ENCODE results near the gene NEK11. TPM values are rescaled to one million over a fixed set of nuclear protein-coding genes. Genes with fewer than 3 reads are reported as not detected.
"Not testable (repeated sequence)": the region's sequence is repeated elsewhere in the genome, so short reads cannot be mapped to it uniquely, and the experiment has no call there.

The NEK11 gene
- total RNA-seq, 4 donors from 2014 or later = 2.3 to 25.2 (median 8.4) TPM

DNA sequence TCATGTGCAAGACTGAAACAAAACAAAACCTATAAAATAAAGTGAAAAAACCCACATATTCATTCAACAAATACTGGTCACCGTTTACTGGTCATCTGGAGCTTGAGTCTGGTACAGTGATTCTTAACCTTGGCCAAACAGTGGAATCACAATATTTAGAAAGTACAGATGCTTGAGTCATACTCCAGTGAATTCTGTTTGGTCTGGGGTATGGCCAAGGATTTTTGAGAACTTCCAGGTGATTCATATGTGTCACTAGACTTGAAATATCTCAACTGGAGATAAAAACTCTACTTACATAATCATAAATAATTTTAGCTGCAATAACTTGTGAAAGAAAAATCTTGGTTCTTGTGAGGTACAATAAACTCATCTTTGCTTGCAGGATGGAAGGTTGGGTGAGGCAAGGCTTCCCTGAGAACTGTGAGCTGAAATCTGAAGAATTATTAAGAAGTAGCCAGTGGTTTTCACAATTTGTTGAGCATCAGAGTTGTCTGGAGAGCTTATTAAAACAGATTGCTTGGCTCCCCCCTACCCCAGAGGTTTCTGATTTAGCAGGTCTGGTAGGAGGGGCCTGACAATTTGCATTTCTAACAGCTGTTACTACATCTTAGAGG is 9.6 kb downstream of the NEK11 start:
- Histone ChIP-seq H3K27me3 (no peaks in the 10 kb centered on the region), H3K4me3 (no peak overlapping the region), H3K27ac (no peak overlapping the region), H3K36me3 (no peaks in the 10 kb centered on the region), H3K9me3 (no peaks in the 10 kb centered on the region), H3K4me1 (no peaks in the 10 kb centered on the region)
- TF ChIP-seq POLR2A (IDR thresholded peaks at IDR 0.05) = no peak
- TF ChIP-seq, protein P1, sequence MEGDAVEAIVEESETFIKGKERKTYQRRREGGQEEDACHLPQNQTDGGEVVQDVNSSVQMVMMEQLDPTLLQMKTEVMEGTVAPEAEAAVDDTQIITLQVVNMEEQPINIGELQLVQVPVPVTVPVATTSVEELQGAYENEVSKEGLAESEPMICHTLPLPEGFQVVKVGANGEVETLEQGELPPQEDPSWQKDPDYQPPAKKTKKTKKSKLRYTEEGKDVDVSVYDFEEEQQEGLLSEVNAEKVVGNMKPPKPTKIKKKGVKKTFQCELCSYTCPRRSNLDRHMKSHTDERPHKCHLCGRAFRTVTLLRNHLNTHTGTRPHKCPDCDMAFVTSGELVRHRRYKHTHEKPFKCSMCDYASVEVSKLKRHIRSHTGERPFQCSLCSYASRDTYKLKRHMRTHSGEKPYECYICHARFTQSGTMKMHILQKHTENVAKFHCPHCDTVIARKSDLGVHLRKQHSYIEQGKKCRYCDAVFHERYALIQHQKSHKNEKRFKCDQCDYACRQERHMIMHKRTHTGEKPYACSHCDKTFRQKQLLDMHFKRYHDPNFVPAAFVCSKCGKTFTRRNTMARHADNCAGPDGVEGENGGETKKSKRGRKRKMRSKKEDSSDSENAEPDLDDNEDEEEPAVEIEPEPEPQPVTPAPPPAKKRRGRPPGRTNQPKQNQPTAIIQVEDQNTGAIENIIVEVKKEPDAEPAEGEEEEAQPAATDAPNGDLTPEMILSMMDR (IDR thresholded peaks at IDR 0.05) = no peak
- no peak for DNase-seq
- intact Hi-C loops (cut with DNase I; ENCODE audit: low total_unique reads) = no loop called here

DNA sequence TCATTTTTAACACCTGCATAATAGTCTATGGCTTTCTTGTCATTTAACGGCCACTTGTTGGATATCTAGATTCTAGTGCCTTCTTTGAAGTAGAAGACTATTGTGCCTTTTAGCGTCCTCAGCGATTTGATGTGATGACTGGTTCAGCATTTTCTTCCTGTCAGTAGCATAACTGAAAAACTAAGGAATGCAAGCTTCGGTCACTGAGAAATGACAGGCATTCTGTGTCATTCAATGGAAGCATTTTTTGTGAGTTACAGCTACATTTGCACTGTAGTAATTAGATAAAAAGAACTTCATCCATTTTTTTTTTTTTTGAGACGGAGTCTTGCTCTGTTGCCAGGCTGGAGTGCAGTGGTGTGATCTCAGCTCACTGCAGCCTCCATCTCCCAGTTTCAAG is 10.3 kb downstream of the NEK11 start:
- no peak for DNase-seq
- no peak for TF ChIP-seq POLR2A (IDR thresholded peaks at IDR 0.05)
- TF ChIP-seq, protein P1 (IDR thresholded peaks at IDR 0.05) = no peak
- Histone ChIP-seq H3K27ac (no peak overlapping the region), H3K36me3 (no peaks in the 10 kb centered on the region), H3K4me3 (no peak overlapping the region), H3K4me1 (no peaks in the 10 kb centered on the region), H3K9me3 (no peaks in the 10 kb centered on the region), H3K27me3 (no peaks in the 10 kb centered on the region)
- intact Hi-C loops (cut with DNase I; ENCODE audit: low total_unique reads) = no loop called here

DNA sequence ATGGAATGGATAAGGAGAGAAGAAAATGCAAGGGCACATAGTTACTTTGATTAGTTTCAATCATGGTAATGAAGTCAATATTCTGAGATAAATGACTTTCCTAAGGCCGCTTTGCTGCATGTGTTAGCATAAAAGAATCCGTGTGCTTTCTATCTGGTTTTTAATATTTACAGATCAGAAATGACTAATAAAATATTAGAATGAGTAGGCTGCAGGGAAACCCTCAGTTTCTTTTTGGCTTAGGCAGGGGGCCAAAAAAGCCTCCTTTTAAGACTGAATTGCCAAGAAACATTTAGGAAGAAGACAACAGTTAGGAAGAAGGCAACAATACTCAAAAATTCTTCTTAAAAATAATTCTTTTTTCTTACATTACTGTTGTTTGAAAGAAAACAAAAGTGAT is 11.6 kb downstream of the NEK11 start:
- Histone ChIP-seq H3K9me3 (no peaks in the 10 kb centered on the region), H3K27me3 (no peaks in the 10 kb centered on the region), H3K27ac (no peak overlapping the region), H3K36me3 (no peaks in the 10 kb centered on the region), H3K4me1 (no peaks in the 10 kb centered on the region), H3K4me3 (no peak overlapping the region)
- intact Hi-C loops (cut with DNase I; ENCODE audit: low total_unique reads) = no loop called here
- no peak for DNase-seq
- TF ChIP-seq, protein P1 (IDR thresholded peaks at IDR 0.05) = no peak
- no peak for TF ChIP-seq POLR2A (IDR thresholded peaks at IDR 0.05)

DNA sequence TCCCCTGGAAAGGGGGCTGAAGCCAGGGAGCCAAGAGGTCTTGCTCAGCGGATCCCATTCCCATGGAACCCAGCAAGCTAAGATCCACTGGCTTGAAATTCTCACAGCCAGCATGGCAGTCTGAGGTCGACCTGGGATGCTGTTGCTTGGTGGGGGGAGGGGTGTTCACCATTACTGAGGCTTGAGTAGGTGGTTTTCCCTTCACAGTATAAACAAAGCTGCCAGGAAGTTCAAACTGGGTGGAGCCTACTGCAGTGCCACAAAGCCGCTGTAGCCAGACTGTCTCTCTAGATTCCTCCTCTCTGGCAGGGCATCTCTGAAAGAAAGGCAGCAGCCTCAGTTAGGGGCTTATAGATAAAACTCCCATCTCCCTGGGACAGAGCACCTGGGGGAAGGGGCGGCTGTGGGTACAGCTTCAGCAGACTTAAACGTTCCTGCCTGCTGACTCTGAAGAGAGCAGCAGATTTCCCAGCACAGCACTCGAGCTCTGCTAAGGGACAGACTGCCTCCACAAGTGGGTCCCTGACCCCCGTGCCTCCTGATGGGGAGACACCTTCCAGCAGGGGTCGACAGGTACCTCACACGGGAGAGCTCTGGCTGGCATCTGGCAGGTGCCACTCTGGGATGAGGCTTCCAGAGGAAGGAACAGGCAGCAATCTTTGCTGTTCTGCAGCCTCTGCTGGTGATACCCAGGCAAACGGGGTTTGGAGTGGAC is 15.8 kb downstream of the NEK11 start:
- intact Hi-C loops (cut with DNase I; ENCODE audit: low total_unique reads); H3K36me3 ChIP-seq; H3K4me1 ChIP-seq; H3K4me3 ChIP-seq; DNase-seq; H3K27ac ChIP-seq; H3K27me3 ChIP-seq; H3K9me3 ChIP-seq: not testable (repeated sequence)

DNA sequence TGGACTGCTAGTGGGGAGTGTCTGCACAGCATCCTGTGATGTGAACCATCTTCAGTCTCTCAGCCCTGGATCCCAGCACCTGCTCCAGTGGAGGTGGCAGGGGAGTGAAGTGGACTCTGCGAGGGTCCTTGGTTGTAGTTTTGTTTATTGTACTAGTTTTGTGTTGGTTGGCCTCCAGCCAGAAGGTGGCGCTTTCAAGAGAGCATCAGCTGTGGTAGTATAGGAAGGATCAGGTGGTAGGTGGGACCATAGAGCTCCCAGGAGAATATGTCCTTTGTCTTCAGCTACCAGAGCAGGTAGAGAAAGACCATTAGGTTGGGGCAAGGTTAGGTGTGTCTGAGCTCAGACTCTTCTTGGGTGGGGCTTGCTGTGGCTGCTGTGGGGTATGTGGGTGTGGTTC is 20.9 kb downstream of the NEK11 start:
- H3K4me3 ChIP-seq = no peak overlapping the region
- intact Hi-C loops (cut with DNase I; ENCODE audit: low total_unique reads) = no loop called here

More for the DNA sequence above, 20.9 kb downstream of the NEK11 start:
- no peak overlapping the region for H3K27ac ChIP-seq
- no peaks in the 10 kb centered on the region for H3K27me3 ChIP-seq
- H3K4me1 ChIP-seq = no peaks in the 10 kb centered on the region
- peaks cover 0 to 3% of the 10 kb centered on the region in 2 donors for H3K9me3 ChIP-seq
- TF ChIP-seq, protein P1 (IDR thresholded peaks at IDR 0.05) = no peak
- TF ChIP-seq POLR2A (IDR thresholded peaks at IDR 0.05) = no peak
- no peaks in the 10 kb centered on the region for H3K36me3 ChIP-seq
- no peak for DNase-seq

Measured in uterus (tissue), 4 donors.